ENCODE measurements around the gene MRPL42. TPM values are rescaled to one million over a fixed set of nuclear protein-coding genes. Genes with fewer than 3 reads are reported as not detected.

The MRPL42 gene
- total RNA-seq, 1 experiment from 2014 or later = 108 TPM

- TF ChIP-seq CTCF (conservative IDR thresholded peaks at IDR 0.05) = no peak
- Histone ChIP-seq H3T11ph (ENCODE audit: low read length) (no peak overlapping the region), H3K4me2 (ENCODE audit: insufficient read depth, insufficient read length, low read length) (no peak overlapping the region)
Observed at GRCh38 chr12:93426412-93426805, 40.9 kb upstream of the MRPL42 start.

More at GRCh38 chr12:93426412-93426805, 40.9 kb upstream of the MRPL42 start:
- Mint-ChIP-seq H3K27me3 (ENCODE audit: low read depth) (no peaks in the 10 kb centered on the region), H3K27ac (peak overlapping the region in 2 of 3 experiments; percentile 12 to 63; a peak in 2 of 7 replicates), H3K4me1 (peaks cover 47 to 53% of the 10 kb centered on the region in 2 experiments), H3K36me3 (ENCODE audit: insufficient read depth in 1 of 3, low read depth in 3 of 3) (no peaks in the 10 kb centered on the region), H3K9me3 (no peaks in the 10 kb centered on the region), H3K4me3 (no peak overlapping the region)
- H3K4ac ChIP-seq (ENCODE audit: low read depth, low read length) = no peak overlapping the region
- no peaks in the 10 kb centered on the region for H3K9me3 ChIP-seq (ENCODE audit: control insufficient read depth, low read depth, low read length)
- no peak overlapping the region for H4K5ac ChIP-seq (ENCODE audit: insufficient read length, low read depth, low read length)
- no peaks in the 10 kb centered on the region for H3K27me3 ChIP-seq (ENCODE audit: insufficient read depth, low read length)
- H3K27ac ChIP-seq (ENCODE audit: insufficient read length, low read depth, low read length) = no peak overlapping the region
- no peak overlapping the region for H3K9ac ChIP-seq (ENCODE audit: extremely low read depth, insufficient read length, low read length)
- no peak overlapping the region for H2BK20ac ChIP-seq (ENCODE audit: low read depth, low read length, poor library complexity, severe bottlenecking)
- H3K4me1 ChIP-seq (ENCODE audit: insufficient read depth, low read length) = peaks cover 6% of the 10 kb centered on the region
- H4K20me1 ChIP-seq (ENCODE audit: control insufficient read depth, insufficient read depth, insufficient read length) = no peaks in the 10 kb centered on the region
- no peaks in the 10 kb centered on the region for H3K23me2 ChIP-seq (ENCODE audit: insufficient read length, low read depth, low read length, poor library complexity, severe bottlenecking)
- peaks cover 66% of the 10 kb centered on the region for H3K79me2 ChIP-seq (ENCODE audit: insufficient read depth, low read length)
- H3K14ac ChIP-seq (ENCODE audit: insufficient read depth, low read length) = no peak overlapping the region
- DNase-seq = no peak
- H2AK5ac ChIP-seq (ENCODE audit: insufficient read length, low read length) = no peak overlapping the region
- no peak overlapping the region for H2AFZ ChIP-seq (ENCODE audit: low read length)
- no peak overlapping the region for H2BK15ac ChIP-seq (ENCODE audit: low read depth, low read length)
- WGBS (ENCODE audit: extremely low coverage, insufficient read length, low lambda C conversion rate) = no CpG with 5 or more reads among the region's 1 CpG
- H3K23ac ChIP-seq (ENCODE audit: insufficient read length, low read depth, low read length) = no peak overlapping the region
- H3K18ac ChIP-seq (ENCODE audit: insufficient read length, low read depth, low read length) = no peak overlapping the region
- no peak overlapping the region for H3K56ac ChIP-seq (ENCODE audit: insufficient read length, low read depth, low read length)
- no peak overlapping the region for H2BK12ac ChIP-seq (ENCODE audit: insufficient read length, low read depth, low read length)
- no peak overlapping the region for H2BK5ac ChIP-seq (ENCODE audit: insufficient read length, low read length)
- no peak overlapping the region for H4K91ac ChIP-seq (ENCODE audit: insufficient read length, low read depth, low read length)
- peaks cover 9% of the 10 kb centered on the region for H3K79me1 ChIP-seq (ENCODE audit: insufficient read depth, low read depth, low read length, poor library complexity, severe bottlenecking)
- H4K8ac ChIP-seq (replicated peaks; ENCODE audit: insufficient read length, low read depth, low read length) = no peak overlapping the region
- no peak overlapping the region for H2BK120ac ChIP-seq (ENCODE audit: low read depth, low read length, poor library complexity, severe bottlenecking)

Data from H9 (cell line).